Subcutaneous adipose tissue (tissue), 4 donors: ENCODE data around the gene TMEM131. TPM values are rescaled to one million over a fixed set of nuclear protein-coding genes. Genes with fewer than 3 reads are reported as not detected.

ENCODE experiments used
- total RNA-seq, 4 donors: library from RNA; depleted of rRNA; stranded (reverse); fragments of >200 nt; gene quantifications; one replicate each; pipeline ENCODE4 v1.1.0, GENCODE V29; 2016
- TF ChIP-seq, protein P1 (sequence below): fragments of 450-650 bp; IDR thresholded peaks from one replicate; pipeline ENCODE4 v1.5.1; 2016; ENCODE audit warnings: low read depth, mild to moderate bottlenecking, control low read depth, antibody characterized with exemption, moderate library complexity

The TMEM131 gene
- total RNA-seq, 4 donors from 2014 or later, result 35.5 to 44.3 (median 39.7) TPM

DNA sequence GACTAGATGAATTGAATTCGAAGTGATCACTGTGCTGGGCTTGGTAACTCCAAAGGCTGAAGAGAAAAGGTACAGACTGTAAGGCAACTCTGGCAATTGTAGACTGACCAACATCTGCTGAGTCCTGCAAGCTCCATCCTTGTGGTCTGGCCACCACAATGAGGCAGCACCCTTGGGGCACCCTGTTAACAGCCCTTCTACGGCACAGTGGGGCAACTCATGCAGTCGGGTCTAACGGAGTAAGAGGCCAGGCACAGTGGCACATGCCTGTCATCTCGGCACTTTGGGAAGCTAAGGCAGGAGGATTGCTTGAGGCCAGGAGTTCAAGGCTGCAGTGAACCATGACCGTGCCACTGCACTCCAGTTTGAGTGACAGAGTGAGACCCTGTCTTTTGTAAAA is 155.6 kb downstream of the TMEM131 start:
- TF ChIP-seq, protein P1, sequence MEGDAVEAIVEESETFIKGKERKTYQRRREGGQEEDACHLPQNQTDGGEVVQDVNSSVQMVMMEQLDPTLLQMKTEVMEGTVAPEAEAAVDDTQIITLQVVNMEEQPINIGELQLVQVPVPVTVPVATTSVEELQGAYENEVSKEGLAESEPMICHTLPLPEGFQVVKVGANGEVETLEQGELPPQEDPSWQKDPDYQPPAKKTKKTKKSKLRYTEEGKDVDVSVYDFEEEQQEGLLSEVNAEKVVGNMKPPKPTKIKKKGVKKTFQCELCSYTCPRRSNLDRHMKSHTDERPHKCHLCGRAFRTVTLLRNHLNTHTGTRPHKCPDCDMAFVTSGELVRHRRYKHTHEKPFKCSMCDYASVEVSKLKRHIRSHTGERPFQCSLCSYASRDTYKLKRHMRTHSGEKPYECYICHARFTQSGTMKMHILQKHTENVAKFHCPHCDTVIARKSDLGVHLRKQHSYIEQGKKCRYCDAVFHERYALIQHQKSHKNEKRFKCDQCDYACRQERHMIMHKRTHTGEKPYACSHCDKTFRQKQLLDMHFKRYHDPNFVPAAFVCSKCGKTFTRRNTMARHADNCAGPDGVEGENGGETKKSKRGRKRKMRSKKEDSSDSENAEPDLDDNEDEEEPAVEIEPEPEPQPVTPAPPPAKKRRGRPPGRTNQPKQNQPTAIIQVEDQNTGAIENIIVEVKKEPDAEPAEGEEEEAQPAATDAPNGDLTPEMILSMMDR, result no peak

- TF ChIP-seq, protein P1, result no peak
Observed at GRCh38 chr2:97834610-97835009, 161.1 kb downstream of the TMEM131 start.

DNA sequence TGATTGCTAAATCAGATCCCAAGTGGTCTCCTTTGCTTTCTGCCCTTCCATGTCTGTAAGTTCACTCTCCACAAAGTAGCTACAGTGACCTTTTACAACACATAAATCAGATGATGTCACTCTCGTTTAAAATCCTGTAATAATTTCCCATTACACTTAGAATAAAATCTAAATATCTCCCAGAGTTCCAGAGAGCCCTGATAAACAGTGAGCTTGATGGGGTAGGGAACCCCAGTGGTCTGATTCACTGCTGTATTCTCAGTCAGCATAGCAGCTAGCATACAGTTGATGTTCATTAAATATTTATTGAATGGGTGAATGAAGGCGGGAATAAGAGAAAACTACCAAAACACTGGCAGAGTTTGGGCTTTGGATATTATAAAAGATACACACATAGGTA is 164.6 kb downstream of the TMEM131 start:
- TF ChIP-seq, protein P1, result no peak

DNA sequence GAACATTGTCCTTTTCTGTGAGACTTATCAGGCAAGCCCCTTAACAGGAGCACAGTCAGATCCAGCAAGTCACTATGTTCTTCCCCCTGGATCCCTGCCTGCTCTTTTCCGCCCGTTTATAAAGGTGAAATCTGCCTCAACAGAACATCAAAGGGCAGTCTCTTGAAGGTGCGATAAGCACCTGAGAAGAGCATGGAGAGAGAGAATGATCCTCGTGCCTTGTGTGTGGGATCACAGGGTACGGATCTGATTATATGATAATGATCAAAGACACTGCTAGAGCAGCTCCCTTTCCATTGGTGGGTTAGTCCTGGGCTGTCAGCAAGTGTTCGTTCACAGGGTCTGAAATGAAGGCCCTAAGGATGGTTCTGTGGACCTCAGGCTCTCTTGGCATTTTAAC is 176.0 kb downstream of the TMEM131 start:
- TF ChIP-seq, protein P1, result no peak

- TF ChIP-seq, protein P1, result no peak
Observed at GRCh38 chr2:97816411-97816810, 179.3 kb downstream of the TMEM131 start.

- TF ChIP-seq, protein P1, result no peak
Observed at GRCh38 chr2:97812931-97813330, 182.8 kb downstream of the TMEM131 start.

GRCh38 chr2:97808816-97809215 is 186.9 kb downstream of the TMEM131 start:
- TF ChIP-seq, protein P1, result no peak
